CD4-positive, alpha-beta T cell treated with Interleukin-6 at 100 ng/mL for 8 hours (primary cell): ENCODE data around the gene POLR2L.

Source experiments
- DNase-seq: peaks from one replicate; pipeline ENCODE4 v3.0.0-alpha.2; 2020; ENCODE audit warnings: mixed read lengths, low spot score

Gene POLR2L

GRCh38 chr11:826836-827145, 15.5 kb downstream of the POLR2L start:
- no peak for DNase-seq

- no peak for DNase-seq
These were observed 16.1 kb downstream of the POLR2L start for GRCh38 chr11:826227-826621.

- DNase-seq = no peak
These were observed 16.7 kb downstream of the POLR2L start for GRCh38 chr11:825366-826226.

GRCh38 chr11:824942-825341, 17.4 kb downstream of the POLR2L start:
- no peak for DNase-seq

- no peak for DNase-seq
These were observed 17.9 kb downstream of the POLR2L start for GRCh38 chr11:824292-824880.

- no peak for DNase-seq
These were observed 18.7 kb downstream of the POLR2L start for GRCh38 chr11:823441-824291.

GRCh38 chr11:821512-822371, 20.6 kb downstream of the POLR2L start:
- no peak for DNase-seq

GRCh38 chr11:820655-821511, 21.4 kb downstream of the POLR2L start:
- DNase-seq = no peak

GRCh38 chr11:819943-820649, 22.2 kb downstream of the POLR2L start:
- DNase-seq = peak; percentile 95

GRCh38 chr11:819129-819931, 23.0 kb downstream of the POLR2L start:
- peak; percentile 90 for DNase-seq

- DNase-seq = no peak
These were observed 23.8 kb downstream of the POLR2L start, which contains the start of gene PNPLA2 for GRCh38 chr11:818396-819128. PNPLA2 (plus strand) TSS chr11:818914; CDS start chr11:819719, 805 bp downstream.

- no peak for DNase-seq
These were observed 25.9 kb downstream of the POLR2L start for GRCh38 chr11:816433-816779.

- no peak for DNase-seq
These were observed 26.5 kb downstream of the POLR2L start for GRCh38 chr11:815675-816432.

- DNase-seq = no peak
These were observed 28.8 kb downstream of the POLR2L start for GRCh38 chr11:813456-814096.

- no peak for DNase-seq
These were observed 29.3 kb downstream of the POLR2L start for GRCh38 chr11:813072-813455.

- DNase-seq = no peak
These were observed 29.9 kb downstream of the POLR2L start for GRCh38 chr11:812390-812789.

- no peak for DNase-seq
These were observed 30.7 kb downstream of the POLR2L start for GRCh38 chr11:811446-812245.
